Effector CD4-positive, alpha-beta T cell (primary cell): ENCODE data around the gene CRADD.
"Not testable (repeated sequence)": the region's sequence is repeated elsewhere in the genome, so short reads cannot be mapped to it uniquely, and the experiment has no call there.

Source experiments
- DNase-seq: peaks from one replicate; pipeline ENCODE4 v3.0.0-alpha.2; 2020

Gene CRADD

DNA sequence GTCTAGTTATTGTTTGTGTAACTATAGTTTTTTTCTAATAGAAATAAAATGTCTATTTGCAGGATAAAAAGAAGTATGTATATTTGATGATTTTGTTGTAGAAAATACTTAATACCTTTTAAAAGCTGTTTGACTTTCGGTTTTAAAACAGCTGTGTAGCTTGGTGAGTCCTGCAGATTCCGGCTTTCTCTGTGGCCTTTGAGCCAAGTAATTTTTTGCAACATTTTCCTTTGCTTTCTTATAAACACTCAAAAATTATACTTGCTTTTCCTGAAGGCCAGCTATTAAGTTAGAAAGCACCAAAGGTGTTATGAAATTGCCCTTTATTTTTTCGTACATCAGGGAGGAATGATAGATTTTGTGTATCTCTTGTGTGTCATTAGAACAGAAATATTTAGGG is 63.6 kb downstream of the CRADD start:
- no peak for DNase-seq

GRCh38 chr12:93741659-93742109 is 64.5 kb downstream of the CRADD start:
- no peak for DNase-seq

- peak; percentile 28 for DNase-seq
These were observed 65.1 kb downstream of the CRADD start for GRCh38 chr12:93742110-93742934.

DNA sequence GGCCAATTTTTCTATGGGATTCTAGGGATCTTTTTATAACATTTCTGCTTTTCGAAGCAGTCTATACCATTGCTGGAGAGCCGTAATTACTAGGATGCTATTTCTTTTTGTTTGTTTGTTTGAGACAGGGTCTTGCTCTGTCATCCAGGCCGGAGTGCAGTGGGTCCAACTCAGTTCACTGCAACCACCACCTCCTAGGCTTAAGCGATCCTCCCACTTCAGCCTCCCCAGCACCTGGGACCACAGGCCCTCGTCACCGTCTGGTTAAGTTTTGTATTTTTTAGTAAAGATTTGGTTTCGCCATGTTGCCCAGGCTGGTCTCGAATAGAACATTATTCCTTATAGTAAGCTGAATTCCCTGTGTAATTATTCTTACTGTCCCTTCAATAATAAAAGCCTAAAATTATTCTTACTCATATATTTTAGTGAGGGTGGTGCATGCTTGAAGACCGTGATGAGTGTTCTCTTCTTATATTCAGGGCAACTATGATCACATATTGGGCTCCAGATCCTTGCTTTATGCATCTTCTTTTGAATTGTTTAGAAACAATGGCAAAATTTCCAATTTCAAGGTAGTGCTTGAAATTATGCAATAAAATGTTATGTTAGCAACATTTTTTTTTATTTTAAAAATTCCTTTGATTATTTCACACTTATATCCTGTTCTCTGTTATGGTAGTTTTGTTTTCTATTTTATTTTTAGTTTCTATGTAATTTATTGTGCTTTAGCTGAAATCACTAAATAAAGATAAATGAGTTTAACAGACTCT is 66.2 kb downstream of the CRADD start:
- DNase-seq = no peak

DNA sequence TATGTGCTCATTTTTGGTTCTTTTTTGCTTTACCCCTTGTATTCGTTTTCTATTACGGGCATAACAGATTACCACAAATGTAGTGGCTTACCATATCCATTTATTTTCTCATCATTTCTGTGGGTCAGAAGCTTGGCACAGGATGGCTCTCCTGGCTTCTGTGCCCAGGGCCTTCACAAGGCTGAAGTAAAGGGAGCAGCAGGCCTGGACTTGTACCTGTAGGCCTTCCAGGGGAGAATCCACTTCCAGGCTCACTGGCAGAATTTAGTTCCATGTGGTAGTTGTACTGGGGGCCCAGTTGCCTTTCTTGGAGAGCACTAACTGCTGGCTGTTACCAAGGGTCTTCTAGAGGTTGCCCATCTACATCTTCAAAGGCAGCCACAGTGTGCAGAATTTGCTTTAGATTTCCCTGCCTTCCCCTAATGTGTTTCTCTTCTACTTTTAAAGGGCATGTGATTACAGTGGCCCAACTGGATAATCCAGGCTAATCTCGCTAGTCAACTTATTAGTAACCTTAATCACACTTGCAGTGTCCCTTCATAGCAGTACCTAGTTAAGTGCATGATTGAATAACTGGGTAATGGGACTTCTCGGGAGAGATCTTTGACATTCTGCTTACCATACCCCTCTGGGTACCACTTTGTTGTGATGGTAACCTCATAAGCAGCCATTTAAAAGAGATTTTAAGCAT is 67.0 kb downstream of the CRADD start:
- no peak for DNase-seq

DNA sequence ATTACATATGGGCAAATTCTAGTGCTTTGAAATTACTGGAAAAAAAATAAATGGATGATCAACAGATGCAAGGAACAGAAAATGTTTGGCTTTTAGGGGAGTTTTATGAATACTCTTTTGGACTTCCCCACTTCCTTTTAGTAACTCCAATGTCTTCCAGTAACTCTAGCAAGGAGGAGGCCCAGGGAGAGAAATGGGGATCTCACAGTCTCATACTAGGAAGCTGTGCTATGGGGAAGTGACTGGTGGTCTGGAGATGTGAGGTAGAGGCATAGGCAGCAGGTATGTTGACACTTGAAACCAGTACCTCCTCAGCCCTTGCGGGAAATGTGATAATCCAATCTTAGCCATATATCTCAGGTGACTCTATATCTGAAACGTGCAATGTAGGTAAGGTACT is 68.1 kb downstream of the CRADD start:
- DNase-seq = no peak

GRCh38 chr12:93746572-93747168 is 69.5 kb downstream of the CRADD start:
- DNase-seq = no peak

- DNase-seq = no peak
These were observed 71.7 kb downstream of the CRADD start for GRCh38 chr12:93748672-93749383.

- DNase-seq = no peak
These were observed 72.3 kb downstream of the CRADD start for GRCh38 chr12:93749515-93749914.

GRCh38 chr12:93750056-93750455 is 72.9 kb downstream of the CRADD start:
- DNase-seq = no peak

GRCh38 chr12:93751864-93752610 is 74.9 kb downstream of the CRADD start:
- no peak for DNase-seq

DNA sequence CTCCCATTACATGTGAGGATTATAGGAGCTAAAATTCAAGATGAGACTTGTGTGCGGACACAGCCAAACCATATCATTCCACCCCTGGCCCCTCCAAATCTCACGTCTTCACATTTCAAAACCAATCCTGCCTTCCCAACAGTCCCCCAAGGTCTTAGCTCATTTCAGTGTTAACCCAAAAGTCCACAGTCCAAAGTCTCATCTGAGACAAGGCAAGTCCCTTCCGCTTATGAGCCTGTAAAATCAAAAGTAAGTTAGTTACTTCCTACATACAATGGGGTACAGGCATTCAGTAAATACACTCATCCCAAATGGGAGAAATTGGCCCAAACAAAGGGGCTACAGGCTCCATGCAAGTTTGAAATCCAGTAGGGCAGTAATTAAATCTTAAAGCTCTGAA is 76.1 kb downstream of the CRADD start:
- no peak for DNase-seq

- no peak for DNase-seq
These were observed 76.8 kb downstream of the CRADD start for GRCh38 chr12:93753838-93754429.

- not testable (repeated sequence) for DNase-seq
These were observed 77.7 kb downstream of the CRADD start for GRCh38 chr12:93754859-93755258.

DNA sequence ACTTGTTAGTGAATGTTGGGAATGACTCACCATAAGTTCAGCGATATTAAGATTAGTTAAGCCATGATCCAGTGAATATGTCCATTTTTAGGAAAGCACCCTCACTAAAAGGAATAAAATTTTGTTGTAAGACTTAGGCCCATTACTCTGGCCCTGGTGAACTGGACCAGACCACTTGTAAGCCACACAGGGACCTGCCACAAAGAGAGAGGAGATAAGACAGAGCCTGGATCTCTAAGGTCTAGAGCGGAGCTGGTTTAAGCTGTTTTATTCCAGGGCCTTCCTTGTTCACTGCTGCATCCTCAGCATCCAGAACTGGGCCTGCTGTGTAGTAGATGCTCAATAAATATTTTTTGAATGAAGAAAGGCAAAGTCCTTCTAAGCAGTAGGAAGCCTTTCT is 79.1 kb downstream of the CRADD start:
- DNase-seq = no peak

- DNase-seq = no peak
These were observed 80.9 kb downstream of the CRADD start for GRCh38 chr12:93757792-93758694.

- no peak for DNase-seq
These were observed 81.7 kb downstream of the CRADD start for GRCh38 chr12:93758801-93759373.

DNA sequence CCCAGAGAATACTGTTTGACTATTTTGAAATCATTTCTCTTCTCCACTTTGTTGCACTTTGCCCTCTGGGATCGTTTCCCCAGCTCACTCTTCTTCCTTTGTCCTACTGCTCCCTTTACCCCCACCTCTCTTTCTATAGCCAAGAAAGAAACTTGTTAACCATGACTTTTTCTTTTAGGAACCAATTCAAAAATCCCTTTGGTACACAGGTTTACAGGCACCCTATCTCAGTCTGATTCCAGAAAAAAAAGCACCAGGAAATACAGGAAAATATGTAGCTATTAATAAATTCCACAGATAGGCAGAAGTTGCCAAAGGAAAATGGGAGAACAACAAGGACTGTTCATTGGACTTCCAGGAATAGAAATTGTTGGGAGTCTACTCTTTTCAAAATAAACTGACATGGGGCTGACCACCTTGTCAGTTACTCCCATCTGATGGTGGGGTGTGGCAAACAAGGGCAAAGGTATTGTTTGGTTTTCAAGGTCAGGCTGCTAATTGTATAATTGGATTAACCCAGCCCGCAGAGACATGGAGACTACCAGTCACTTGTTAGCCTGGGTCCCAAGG is 82.4 kb downstream of the CRADD start:
- DNase-seq = no peak

GRCh38 chr12:93760275-93760875 is 83.2 kb downstream of the CRADD start:
- no peak for DNase-seq
